ENCODE results near the gene FUNDC1. TPM values are rescaled to one million over a fixed set of nuclear protein-coding genes. Genes with fewer than 3 reads are reported as not detected.

FUNDC1 gene
- total RNA-seq, 3 donors from 2014 or later, result 12.0 to 14.4 (median 13.5) TPM

DNA sequence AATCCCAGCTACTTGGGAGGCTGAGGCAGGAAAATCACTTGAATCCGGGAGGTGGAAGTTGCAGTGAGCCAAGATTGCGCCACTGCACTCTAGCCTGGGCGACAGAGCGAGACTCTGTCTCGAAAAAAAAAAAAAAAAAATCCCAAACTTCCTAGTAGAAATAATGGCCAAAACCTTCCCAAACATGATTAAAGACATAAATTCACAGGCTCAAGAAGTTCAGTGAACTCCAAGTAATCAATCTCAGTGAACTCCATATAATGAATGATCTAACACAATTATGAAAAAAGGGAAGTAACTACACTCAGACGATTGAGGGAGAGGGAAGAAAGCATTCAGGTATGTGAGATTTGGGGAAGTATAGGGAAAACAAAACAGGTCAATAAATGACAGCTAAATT is 6.5 kb downstream of the FUNDC1 start:
- Histone ChIP-seq H3K27ac (no peak overlapping the region), H3K4me3 (no peak overlapping the region), H3K9me3 (no peaks in the 10 kb centered on the region), H3K36me3 (no peaks in the 10 kb centered on the region), H3K4me1 (no peaks in the 10 kb centered on the region), H3K27me3 (no peaks in the 10 kb centered on the region)
- DNase-seq (ENCODE audit: low spot score in 2 of 2), result no peak
- intact Hi-C loops (cut with DNase I; ENCODE audit: low total_unique reads), result no loop called here
- TF ChIP-seq CTCF (IDR thresholded peaks at IDR 0.05) (no peak), POLR2AphosphoS5 (IDR thresholded peaks at IDR 0.05) (no peak), POLR2A (IDR thresholded peaks at IDR 0.05) (no peak)

DNA sequence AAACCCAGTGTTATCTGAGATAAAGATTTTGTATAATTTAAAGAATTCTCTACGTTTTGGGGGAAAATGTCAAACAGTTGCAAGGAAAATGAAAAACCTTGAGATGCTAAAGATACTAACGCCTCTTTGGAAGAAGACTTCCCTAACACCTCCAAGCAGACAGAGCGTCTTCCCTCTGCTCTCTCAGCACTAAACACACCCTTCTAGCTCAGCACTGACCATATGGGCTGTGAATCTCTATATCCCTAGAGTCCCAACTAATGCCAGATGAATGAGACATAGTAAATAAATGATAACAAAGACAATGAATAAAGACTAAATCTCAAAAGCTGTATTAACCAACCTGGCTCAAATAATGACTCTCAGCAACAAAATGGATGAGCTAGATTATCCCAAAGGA is 13.3 kb downstream of the FUNDC1 start:
- Histone ChIP-seq H3K27me3 (no peaks in the 10 kb centered on the region), H3K4me1 (no peaks in the 10 kb centered on the region), H3K36me3 (no peaks in the 10 kb centered on the region), H3K4me3 (no peak overlapping the region), H3K9me3 (no peaks in the 10 kb centered on the region), H3K27ac (no peak overlapping the region)
- TF ChIP-seq POLR2AphosphoS5 (IDR thresholded peaks at IDR 0.05) (no peak), CTCF (IDR thresholded peaks at IDR 0.05) (no peak), POLR2A (IDR thresholded peaks at IDR 0.05) (no peak)
- intact Hi-C loops (cut with DNase I; ENCODE audit: low total_unique reads), result no loop called here
- no peak for DNase-seq (ENCODE audit: low spot score in 2 of 2)

GRCh38 chrX:44514272-44514671 is 28.4 kb downstream of the FUNDC1 start:
- TF ChIP-seq CTCF (IDR thresholded peaks at IDR 0.05) (no peak), POLR2A (IDR thresholded peaks at IDR 0.05) (no peak), POLR2AphosphoS5 (IDR thresholded peaks at IDR 0.05) (no peak)
- H3K27me3 ChIP-seq, result peaks cover 0 to 10% of the 10 kb centered on the region in 2 donors
- H3K4me1 ChIP-seq, result no peaks in the 10 kb centered on the region

DNA sequence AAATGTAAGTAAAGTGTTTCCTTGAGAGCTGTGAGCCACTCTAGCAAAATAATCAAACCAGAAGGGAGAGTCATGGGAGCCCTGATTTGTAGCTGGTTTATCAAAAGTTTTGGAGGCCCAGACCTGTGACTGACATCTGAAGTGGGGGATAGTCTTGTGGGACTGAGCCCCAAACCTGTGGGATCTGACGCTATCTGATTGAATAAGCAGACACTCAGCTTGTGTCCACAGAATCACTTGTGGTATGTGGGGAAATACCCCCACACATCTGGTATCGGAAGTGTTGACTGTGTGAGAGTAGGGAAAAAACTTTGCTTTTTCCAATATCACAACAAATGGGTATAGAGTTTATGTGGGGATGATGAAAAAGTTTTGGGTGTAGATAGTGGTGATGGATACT is 35.4 kb downstream of the FUNDC1 start:
- Histone ChIP-seq H3K27me3 (peaks cover 0 to 6% of the 10 kb centered on the region in 2 donors), H3K4me1 (no peaks in the 10 kb centered on the region), H3K9me3 (no peaks in the 10 kb centered on the region), H3K27ac (no peak overlapping the region), H3K4me3 (no peak overlapping the region), H3K36me3 (no peaks in the 10 kb centered on the region)
- no peak for DNase-seq (ENCODE audit: low spot score in 2 of 2)
- intact Hi-C loops (cut with DNase I; ENCODE audit: low total_unique reads), result no loop called here
- TF ChIP-seq POLR2AphosphoS5 (IDR thresholded peaks at IDR 0.05), result no peak
- no peak for TF ChIP-seq POLR2A (IDR thresholded peaks at IDR 0.05)
- no peak for TF ChIP-seq CTCF (IDR thresholded peaks at IDR 0.05)

More at GRCh38 chrX:44514272-44514671, 28.4 kb downstream of the FUNDC1 start:
- Histone ChIP-seq H3K27ac (no peak overlapping the region), H3K4me3 (no peak overlapping the region), H3K9me3 (no peaks in the 10 kb centered on the region), H3K36me3 (no peaks in the 10 kb centered on the region)
- intact Hi-C loops (cut with DNase I; ENCODE audit: low total_unique reads), result no loop called here
- no peak for DNase-seq (ENCODE audit: low spot score in 2 of 2)

DNA sequence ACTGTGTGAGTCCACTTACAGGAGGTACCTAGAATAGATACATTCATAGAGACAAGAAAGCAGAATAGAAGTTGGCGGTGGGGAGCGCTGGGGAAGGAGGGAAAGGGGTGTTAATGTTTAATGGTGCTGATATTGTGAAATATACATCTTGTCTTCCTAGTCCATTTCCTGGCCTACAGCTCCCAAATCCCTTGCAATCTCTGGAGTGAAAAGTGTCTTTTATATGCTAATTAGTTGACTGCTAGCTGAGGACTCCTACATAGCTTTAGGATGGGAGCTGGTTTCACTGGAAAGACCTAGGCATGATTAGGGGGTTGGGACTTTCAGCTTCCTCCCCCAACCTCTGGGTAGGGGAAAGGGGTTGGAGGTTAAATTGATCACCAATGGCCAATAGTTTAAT is 36.0 kb downstream of the FUNDC1 start:
- no peaks in the 10 kb centered on the region for H3K4me1 ChIP-seq
- DNase-seq (ENCODE audit: low spot score in 2 of 2), result no peak
- H3K4me3 ChIP-seq, result no peak overlapping the region
- intact Hi-C loops (cut with DNase I; ENCODE audit: low total_unique reads), result no loop called here
- TF ChIP-seq POLR2AphosphoS5 (IDR thresholded peaks at IDR 0.05), result no peak
- TF ChIP-seq POLR2A (IDR thresholded peaks at IDR 0.05), result no peak
- TF ChIP-seq CTCF (IDR thresholded peaks at IDR 0.05), result no peak
- H3K27ac ChIP-seq, result no peak overlapping the region
- peaks cover 0 to 10% of the 10 kb centered on the region in 2 donors for H3K27me3 ChIP-seq
- no peaks in the 10 kb centered on the region for H3K9me3 ChIP-seq
- H3K36me3 ChIP-seq, result no peaks in the 10 kb centered on the region

All from breast epithelium (tissue), 4 donors.